OCI-M1 (cell line): ENCODE results near the gene LRRC2.
"Not testable (repeated sequence)": the region's sequence is repeated elsewhere in the genome, so short reads cannot be mapped to it uniquely, and the experiment has no call there.

Experiments
- DNase-seq: peaks from one replicate; lab custom pipeline; 2025; lab: John Stamatoyannopoulos, UW

The LRRC2 gene

GRCh38 chr3:46496746-46497555 is 69.2 kb downstream of the LRRC2 start:
- DNase-seq = peak; percentile 73

- no peak for DNase-seq
Observed at GRCh38 chr3:46495901-46496456, 70.1 kb downstream of the LRRC2 start.

GRCh38 chr3:46494491-46494890 is 71.6 kb downstream of the LRRC2 start:
- DNase-seq = not testable (repeated sequence)

- peak; percentile 21 for DNase-seq
Observed at GRCh38 chr3:46492890-46493547, 73.1 kb downstream of the LRRC2 start.

GRCh38 chr3:46491089-46492070 is 74.7 kb downstream of the LRRC2 start:
- DNase-seq = no peak

GRCh38 chr3:46490338-46491084 is 75.6 kb downstream of the LRRC2 start:
- peak; percentile 18 for DNase-seq

- peak; percentile 22 for DNase-seq
Observed at GRCh38 chr3:46489875-46490274, 76.2 kb downstream of the LRRC2 start.

- DNase-seq = no peak
Observed at GRCh38 chr3:46489381-46489780, 76.7 kb downstream of the LRRC2 start.

GRCh38 chr3:46488735-46489361 is 77.3 kb downstream of the LRRC2 start:
- peak; percentile 96 for DNase-seq

GRCh38 chr3:46485779-46486175 is 80.3 kb downstream of the LRRC2 start:
- DNase-seq = no peak

- DNase-seq = no peak
Observed at GRCh38 chr3:46484911-46485778, 81.0 kb downstream of the LRRC2 start.

GRCh38 chr3:46484388-46484787 is 81.7 kb downstream of the LRRC2 start:
- no peak for DNase-seq

GRCh38 chr3:46483825-46484224 is 82.3 kb downstream of the LRRC2 start:
- DNase-seq = no peak

- DNase-seq = no peak
Observed at GRCh38 chr3:46482632-46483350, 83.3 kb downstream of the LRRC2 start.

- no peak for DNase-seq
Observed at GRCh38 chr3:46481636-46482035, 84.5 kb downstream of the LRRC2 start.

- no peak for DNase-seq
Observed at GRCh38 chr3:46480491-46481195, 85.5 kb downstream of the LRRC2 start.

GRCh38 chr3:46479696-46480095 is 86.4 kb downstream of the LRRC2 start:
- DNase-seq = no peak

GRCh38 chr3:46479021-46479420 is 87.1 kb downstream of the LRRC2 start:
- DNase-seq = no peak
